Bladder microvascular endothelial cell (primary cell): Measurements from ENCODE around the gene LEUTX. TPM values are rescaled to one million over a fixed set of nuclear protein-coding genes. Genes with fewer than 3 reads are reported as not detected.

ENCODE experiments used
- total RNA-seq: library from RNA; depleted of rRNA; stranded (reverse); fragments of >200 nt; gene quantifications from 2 replicates; pipeline ENCODE4 v1.2.3, GENCODE V29; 2014

LEUTX gene, protein sequence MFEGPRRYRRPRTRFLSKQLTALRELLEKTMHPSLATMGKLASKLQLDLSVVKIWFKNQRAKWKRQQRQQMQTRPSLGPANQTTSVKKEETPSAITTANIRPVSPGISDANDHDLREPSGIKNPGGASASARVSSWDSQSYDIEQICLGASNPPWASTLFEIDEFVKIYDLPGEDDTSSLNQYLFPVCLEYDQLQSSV
- total RNA-seq = not detected in 2 replicates

DNA sequence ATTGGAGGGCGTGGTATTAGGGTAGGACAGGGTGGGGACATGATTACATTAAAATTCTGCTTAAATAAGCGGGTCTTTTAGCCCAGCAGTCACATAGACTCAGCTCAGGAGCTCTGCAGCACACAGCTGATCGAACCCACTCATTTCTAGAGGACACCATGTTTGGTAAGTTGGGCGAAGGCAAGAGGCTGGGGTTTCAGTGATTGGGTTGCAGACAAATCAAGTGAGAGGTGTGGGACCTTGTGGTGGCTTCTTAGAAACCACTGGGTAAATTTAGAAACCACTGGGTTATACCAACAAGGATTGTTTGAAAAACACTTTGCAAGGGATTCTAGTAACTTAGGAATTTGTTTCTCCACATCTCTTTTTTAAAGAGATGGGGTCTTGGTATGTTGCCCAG lies at the start of gene LEUTX:
LEUTX (plus strand) TSS at position 92 of the 400 bp plus-strand sequence; CDS start at position 159, 67 bp downstream.

DNA sequence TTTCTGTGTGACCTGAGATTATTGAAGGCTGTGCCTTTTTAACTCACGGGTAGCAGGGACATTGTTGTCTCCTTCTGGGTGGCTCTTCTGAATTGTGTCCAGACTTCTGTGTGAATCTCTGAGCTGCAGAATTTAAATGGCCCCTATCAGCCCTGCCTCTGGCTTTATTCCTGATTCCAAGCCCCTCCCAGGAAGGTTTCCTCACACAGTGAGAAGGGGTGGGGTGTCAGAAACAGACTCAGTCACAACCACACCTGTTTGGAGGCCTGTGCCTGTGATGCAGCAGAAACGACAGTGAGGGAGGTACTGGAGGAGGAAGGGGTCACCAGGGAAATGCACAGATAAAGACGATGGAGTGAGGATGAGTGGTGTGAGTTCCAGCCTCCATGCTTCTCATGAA lies 40.8 kb upstream of the LEUTX start, which contains the start of gene CLC:
CLC (minus strand) TSS at position 139 of the 400 bp plus-strand sequence; CDS start at position 62, 77 bp downstream.

DNA sequence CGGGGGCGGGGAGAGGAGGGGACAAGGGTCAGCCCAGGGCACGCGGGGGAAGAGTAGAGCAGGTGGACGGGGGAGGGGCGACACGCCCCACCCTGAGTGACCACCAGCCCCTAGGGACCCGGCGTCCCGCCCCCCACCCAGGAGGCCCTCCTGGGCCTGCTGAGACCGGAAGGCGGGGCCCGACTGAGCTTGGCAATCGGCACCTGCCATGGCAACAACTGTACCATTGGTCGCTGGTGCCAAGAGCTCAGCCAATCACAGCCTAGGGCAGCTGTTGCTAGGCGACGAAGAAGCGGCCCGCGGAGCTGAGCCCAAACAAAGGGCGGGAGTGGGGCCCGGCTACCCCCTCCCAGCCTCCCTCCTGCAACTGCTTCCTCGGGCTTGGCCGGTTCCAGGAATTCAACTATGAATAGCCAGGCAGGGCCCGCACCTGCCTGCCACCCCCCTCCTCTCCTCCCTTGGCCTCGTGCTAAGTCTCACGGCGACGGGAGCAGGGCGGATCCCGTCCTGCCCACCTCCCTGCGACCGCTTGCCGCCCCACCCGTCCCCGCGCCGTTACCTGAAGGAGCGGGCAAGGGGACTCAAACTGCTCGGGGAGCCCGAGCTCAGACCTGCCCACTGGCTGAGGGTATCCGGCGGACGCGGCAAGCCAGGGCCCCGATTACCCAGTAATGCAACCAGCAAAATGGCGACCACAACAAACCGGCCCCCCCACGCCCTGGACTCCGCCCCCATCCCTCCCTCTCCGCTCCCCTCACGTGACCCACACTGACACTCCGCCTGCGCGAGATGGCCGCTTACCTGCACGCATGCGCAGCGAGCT lies 55.0 kb downstream of the LEUTX start, which contains the start of gene DYRK1B:
DYRK1B (minus strand) TSS at position 699 of the 823 bp plus-strand sequence. CDS start 2,295 bp downstream, outside the sequence.

Other genes starting within 250 kb of the LEUTX start
- 2.5 and 3.4 TPM in 2 replicates for gene EID2B, start 246.0 kb upstream of the LEUTX start, total RNA-seq
- 12.5 and 12.9 TPM in 2 replicates for gene EID2, start 238.7 kb upstream of the LEUTX start, total RNA-seq
- gene LGALS13, start 176.3 kb upstream of the LEUTX start, total RNA-seq = not detected in 2 replicates
- gene LGALS16, start 122.9 kb upstream of the LEUTX start, total RNA-seq = not detected in 2 replicates
- gene LGALS14, start 74.4 kb upstream of the LEUTX start, total RNA-seq = not detected in 2 replicates
- not detected in 2 replicates for gene CLC, start 40.8 kb upstream of the LEUTX start, total RNA-seq
- gene DYRK1B, start 55.3 kb downstream of the LEUTX start, total RNA-seq = 10.0 and 22.5 TPM in 2 replicates
- gene FBL, start 67.5 kb downstream of the LEUTX start, total RNA-seq = 196 and 244 TPM in 2 replicates
- gene FCGBP, start 155.8 kb downstream of the LEUTX start, total RNA-seq = under 0.01 and 0.06 TPM in 2 replicates
- gene PSMC4, start 192.3 kb downstream of the LEUTX start, total RNA-seq = 69.1 and 116 TPM in 2 replicates
- gene ZNF546, start 218.2 kb downstream of the LEUTX start, total RNA-seq = 2.6 and 7.9 TPM in 2 replicates